Activated CD4-positive, alpha-beta T cell treated with anti-CD3 and anti-CD28 coated beads, Interleukin-2, amount 10 ng/mL, durations not matched to agents 24 days and 14 days (primary cell): ENCODE data around the gene GPT2. TPM values are rescaled to one million over a fixed set of nuclear protein-coding genes. Genes with fewer than 3 reads are reported as not detected.

Experiments used
- DNase-seq: peaks from one replicate; pipeline ENCODE4 v3.0.0; 2022
- H3K27ac Mint-ChIP-seq: one replicate; pipeline ENCODE4 v1.8.0; 2022; ENCODE audit warnings: mild to moderate bottlenecking, mixed read lengths
- H3K27me3 Mint-ChIP-seq: one replicate; pipeline ENCODE4 v1.8.0; 2022; ENCODE audit warnings: mixed read lengths
- H3K36me3 Mint-ChIP-seq: one replicate; pipeline ENCODE4 v1.8.0; 2022; ENCODE audit warnings: low read depth, mild to moderate bottlenecking, mixed read lengths
- H3K4me1 Mint-ChIP-seq: one replicate; pipeline ENCODE4 v1.8.0; 2021; ENCODE audit warnings: mixed read lengths
- H3K4me3 Mint-ChIP-seq: one replicate; pipeline ENCODE4 v1.8.0; 2022; ENCODE audit warnings: mild to moderate bottlenecking, moderate library complexity, mixed read lengths
- H3K9me3 Mint-ChIP-seq: one replicate; pipeline ENCODE4 v1.8.0; 2021; ENCODE audit warnings: mixed read lengths
- intact Hi-C: fragments of 100-400 bp; cut with micrococcal nuclease; formaldehyde crosslinking; loops from one replicate; pipeline ENCODE4 v1.15.1; 2023
- total RNA-seq: library from RNA; stranded (reverse); gene quantifications from 2 replicates; pipeline ENCODE4 v1.2.3, GENCODE V29; 2022

GPT2 gene
- total RNA-seq, 1 donor from 2014 or later = 15.7 TPM

DNA sequence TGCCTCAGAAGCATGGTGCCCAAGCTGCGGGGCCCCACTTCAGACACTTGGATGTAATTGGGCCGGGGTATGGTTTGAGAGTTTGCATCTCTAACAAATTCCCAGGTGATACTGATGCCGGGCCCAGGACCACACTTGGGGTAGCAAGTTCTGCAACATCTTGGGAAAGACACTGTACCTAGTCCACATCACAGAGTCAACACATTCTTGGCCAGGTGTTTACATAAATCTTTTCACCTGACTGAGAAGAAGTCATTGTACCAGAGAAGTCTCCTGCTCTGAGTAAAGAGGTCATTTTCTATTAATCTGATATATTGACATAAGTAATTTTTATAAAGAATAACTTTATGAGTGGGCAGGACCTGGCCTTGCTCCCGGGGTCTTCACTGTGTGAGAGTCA lies 27.5 kb downstream of the GPT2 start:
- no peak overlapping the region for H3K4me3 Mint-ChIP-seq
- no peaks in the 10 kb centered on the region for H3K27me3 Mint-ChIP-seq
- peaks cover 16% of the 10 kb centered on the region for H3K4me1 Mint-ChIP-seq
- H3K9me3 Mint-ChIP-seq = no peaks in the 10 kb centered on the region
- no peak overlapping the region for H3K27ac Mint-ChIP-seq
- intact Hi-C loops = no loop called here
- peaks cover 10% of the 10 kb centered on the region for H3K36me3 Mint-ChIP-seq
- DNase-seq = no peak

DNA sequence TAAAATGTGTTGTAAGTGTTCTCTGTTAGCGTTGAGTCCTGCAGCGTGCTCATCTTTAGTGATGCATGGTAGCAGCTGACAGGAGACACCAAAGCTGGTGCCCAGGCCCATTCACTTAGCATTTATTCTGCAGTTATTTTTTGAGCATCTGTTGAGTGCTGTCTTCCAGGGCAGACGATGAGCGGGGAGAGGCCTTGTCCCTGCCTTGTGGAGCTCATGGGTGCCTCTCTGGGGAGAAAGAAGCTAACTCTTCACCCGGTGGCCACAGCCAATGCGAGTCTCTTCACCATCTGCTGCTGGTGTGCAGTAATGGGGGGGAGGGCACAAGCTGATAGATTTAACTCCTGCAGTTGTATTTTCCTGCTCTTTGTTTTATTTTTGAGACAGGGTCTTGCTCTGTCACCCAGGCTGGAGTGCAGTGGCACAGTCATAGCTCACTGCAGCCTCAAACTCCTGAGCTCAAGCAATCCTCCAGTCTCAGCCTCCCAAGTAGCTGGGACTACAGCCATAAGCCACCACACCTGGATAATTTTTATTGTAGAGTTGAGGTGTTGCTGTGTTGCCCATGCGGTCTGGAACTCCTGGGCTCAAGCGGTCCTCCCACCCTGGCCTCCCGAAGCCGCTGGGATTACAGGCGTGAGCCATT lies 30.5 kb downstream of the GPT2 start:
- Mint-ChIP-seq H3K4me1 (peaks cover 10% of the 10 kb centered on the region), H3K4me3 (no peak overlapping the region), H3K36me3 (peaks cover 10% of the 10 kb centered on the region), H3K27ac (no peak overlapping the region), H3K9me3 (no peaks in the 10 kb centered on the region), H3K27me3 (no peaks in the 10 kb centered on the region)
- DNase-seq = no peak
- intact Hi-C loops = no loop called here

DNA sequence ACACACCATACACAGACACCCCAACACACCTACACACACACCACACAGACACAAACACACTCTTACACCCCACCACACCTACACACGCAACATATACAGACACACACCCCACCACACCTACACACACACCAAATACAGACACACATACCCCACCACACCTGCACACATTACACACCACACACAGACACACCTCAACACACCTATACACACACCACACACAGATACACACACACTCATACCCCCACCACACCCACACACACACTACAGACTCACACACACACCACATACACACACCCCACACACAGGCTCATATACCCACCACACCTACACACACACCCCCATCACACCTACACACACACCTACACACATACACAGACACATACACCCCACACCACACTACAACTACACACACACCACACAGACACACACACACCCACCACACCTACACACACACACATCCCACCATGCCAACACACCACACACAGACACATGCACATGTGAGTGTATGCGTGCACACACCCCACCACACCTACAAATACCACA lies 31.4 kb downstream of the GPT2 start:
- Mint-ChIP-seq H3K36me3 (peaks cover 10% of the 10 kb centered on the region), H3K4me3 (no peak overlapping the region), H3K9me3 (no peaks in the 10 kb centered on the region), H3K4me1 (peaks cover 10% of the 10 kb centered on the region), H3K27ac (peak overlapping the region; percentile 10), H3K27me3 (no peaks in the 10 kb centered on the region)
- DNase-seq = no peak
- intact Hi-C loops = no loop called here

DNA sequence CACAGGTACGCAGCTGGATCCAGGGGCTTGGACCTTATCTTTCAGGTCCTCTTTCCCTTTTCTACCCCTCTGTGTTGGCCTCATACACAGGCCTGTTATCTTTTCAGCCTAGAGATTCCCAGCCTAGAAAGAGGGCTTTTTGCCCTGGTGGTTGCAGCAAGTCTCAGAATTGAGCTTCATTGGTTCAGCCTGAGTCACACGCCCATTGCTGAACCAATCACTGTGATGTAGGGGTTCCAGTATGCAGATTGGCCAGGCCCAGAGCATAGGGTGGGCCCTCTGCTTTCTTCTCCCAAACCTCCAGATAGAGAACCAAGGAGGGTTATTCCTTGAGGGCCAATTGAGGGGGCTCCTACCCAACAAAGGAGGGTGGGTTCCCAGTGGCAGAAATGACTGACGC lies 32.8 kb downstream of the GPT2 start:
- Mint-ChIP-seq H3K9me3 (no peaks in the 10 kb centered on the region), H3K36me3 (peaks cover 6% of the 10 kb centered on the region), H3K4me1 (peaks cover 4% of the 10 kb centered on the region), H3K27ac (no peak overlapping the region), H3K4me3 (no peak overlapping the region), H3K27me3 (no peaks in the 10 kb centered on the region)
- no peak for DNase-seq
- intact Hi-C loops = no loop called here

DNA sequence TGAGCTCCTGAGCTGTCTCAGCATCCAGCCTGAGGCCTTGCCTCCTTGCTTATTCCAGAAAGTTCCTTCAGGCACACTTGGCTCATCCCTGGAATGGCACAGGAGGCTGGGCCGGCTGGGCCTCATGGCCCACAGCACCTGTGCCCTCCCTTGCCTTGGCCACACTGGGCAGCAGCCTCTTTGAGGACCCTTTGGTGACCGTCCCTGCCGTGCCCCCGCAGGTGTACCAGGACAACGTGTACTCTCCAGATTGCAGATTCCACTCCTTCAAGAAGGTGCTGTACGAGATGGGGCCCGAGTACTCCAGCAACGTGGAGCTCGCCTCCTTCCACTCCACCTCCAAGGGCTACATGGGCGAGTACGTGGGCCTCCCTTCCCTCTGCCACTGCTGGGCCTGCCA lies 34.2 kb downstream of the GPT2 start:
- no peak overlapping the region for H3K4me3 Mint-ChIP-seq
- H3K27ac Mint-ChIP-seq = no peak overlapping the region
- no peaks in the 10 kb centered on the region for H3K9me3 Mint-ChIP-seq
- no peak for DNase-seq
- intact Hi-C loops = no loop called here
- H3K36me3 Mint-ChIP-seq = peaks cover 6% of the 10 kb centered on the region
- H3K4me1 Mint-ChIP-seq = peaks cover 4% of the 10 kb centered on the region
- H3K27me3 Mint-ChIP-seq = no peaks in the 10 kb centered on the region

DNA sequence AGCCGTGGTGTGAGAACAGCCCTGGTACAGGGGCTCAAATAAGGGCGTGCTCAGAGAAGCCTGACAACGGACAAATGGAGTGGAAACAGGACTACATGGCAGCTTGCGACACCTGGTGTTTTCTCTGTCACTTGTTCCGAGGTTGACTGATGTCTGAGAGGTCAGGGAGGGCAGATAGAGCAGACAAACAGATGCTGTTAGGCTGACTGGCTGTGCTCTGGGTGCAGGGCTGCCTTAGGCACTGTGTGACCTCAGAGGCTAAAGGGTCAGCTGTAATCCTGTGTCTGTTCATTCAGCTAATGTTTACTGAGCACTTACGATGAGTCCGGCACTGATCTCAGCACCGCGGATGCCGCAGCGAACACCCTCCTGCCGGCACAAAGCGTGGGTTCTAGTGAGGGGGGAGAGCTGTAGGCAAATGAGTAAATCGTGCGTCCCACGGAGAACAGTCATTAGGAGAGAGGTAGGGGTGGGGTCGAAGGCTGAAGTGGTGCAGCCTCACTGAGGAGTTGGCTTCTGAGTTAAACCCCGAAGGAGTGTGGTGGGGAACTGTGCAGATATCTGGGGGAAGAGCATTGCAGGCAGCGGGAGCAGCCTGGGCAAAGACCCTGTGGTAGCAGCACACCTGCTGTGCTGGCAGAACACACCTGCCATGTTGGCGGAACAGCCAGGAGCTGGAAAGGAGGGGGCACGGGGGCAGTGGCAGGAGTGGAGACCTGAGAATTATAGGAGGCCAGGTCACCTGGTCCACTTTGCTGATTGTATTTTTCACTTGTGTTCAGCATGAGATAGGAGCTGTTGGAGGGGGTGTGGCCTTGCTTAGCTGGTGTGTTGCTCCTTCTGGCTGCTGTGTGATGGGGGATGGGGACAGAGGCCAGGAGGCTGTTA lies 35.0 kb downstream of the GPT2 start:
- Mint-ChIP-seq H3K4me3 (no peak overlapping the region), H3K4me1 (peaks cover 4% of the 10 kb centered on the region), H3K36me3 (peaks cover 6% of the 10 kb centered on the region), H3K27me3 (no peaks in the 10 kb centered on the region), H3K9me3 (no peaks in the 10 kb centered on the region), H3K27ac (no peak overlapping the region)
- DNase-seq = no peak
- intact Hi-C loops = no loop called here

DNA sequence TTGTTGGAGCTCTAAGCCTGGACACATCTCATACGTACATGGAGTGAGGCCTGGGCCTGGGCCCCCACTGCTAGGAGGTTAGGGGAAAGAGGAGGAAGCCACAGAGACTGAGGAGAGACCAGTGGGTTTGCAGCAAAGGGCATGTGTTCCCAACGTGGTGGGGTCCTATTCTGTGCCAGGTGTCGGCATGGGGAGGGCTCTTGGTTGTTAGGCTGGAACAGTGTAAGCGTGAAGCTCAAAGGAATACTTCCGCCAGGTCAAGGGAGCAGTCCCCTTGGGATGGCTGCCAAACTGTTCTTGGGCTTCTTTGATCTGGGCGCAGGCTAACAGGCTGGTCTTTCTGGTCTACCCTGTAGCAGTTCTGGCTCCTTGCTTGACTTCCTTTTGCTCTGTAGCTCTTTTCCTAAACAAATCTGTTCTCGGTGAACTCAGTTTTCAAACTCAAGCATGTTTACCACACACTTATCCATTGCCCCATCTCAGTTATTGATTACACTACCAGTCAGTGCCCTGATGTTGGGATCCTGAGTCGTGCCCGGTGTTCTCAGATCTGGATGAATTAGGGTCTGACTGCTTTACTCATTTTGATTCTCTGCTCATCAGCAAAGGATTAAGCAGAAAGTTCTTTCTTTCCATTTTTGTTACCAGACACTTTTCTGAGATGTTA lies 36.4 kb downstream of the GPT2 start:
- Mint-ChIP-seq H3K36me3 (peaks cover 3% of the 10 kb centered on the region), H3K4me1 (peaks cover 3% of the 10 kb centered on the region), H3K4me3 (no peak overlapping the region), H3K9me3 (no peaks in the 10 kb centered on the region), H3K27me3 (no peaks in the 10 kb centered on the region), H3K27ac (no peak overlapping the region)
- DNase-seq = no peak
- intact Hi-C loops = no loop called here

DNA sequence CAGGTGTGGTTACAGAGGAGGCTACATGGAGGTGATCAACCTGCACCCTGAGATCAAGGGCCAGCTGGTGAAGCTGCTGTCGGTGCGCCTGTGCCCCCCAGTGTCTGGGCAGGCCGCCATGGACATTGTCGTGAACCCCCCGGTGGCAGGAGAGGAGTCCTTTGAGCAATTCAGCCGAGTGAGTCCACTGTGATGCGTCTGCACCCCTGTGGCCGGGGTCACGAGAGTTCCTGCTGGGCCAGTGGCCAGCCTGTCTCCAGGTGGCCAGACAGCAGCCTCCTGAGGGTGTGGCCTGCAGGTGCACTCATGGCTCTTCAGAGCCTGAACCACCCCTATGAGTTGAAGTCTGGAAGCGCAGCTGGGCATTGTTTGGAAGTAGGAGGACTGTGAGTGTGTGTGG lies 38.1 kb downstream of the GPT2 start:
- no peak for DNase-seq
- Mint-ChIP-seq H3K9me3 (no peaks in the 10 kb centered on the region), H3K4me3 (no peak overlapping the region), H3K27ac (peak overlapping the region; percentile 24), H3K27me3 (no peaks in the 10 kb centered on the region), H3K36me3 (no peaks in the 10 kb centered on the region), H3K4me1 (no peaks in the 10 kb centered on the region)
- intact Hi-C loops = no loop called here

DNA sequence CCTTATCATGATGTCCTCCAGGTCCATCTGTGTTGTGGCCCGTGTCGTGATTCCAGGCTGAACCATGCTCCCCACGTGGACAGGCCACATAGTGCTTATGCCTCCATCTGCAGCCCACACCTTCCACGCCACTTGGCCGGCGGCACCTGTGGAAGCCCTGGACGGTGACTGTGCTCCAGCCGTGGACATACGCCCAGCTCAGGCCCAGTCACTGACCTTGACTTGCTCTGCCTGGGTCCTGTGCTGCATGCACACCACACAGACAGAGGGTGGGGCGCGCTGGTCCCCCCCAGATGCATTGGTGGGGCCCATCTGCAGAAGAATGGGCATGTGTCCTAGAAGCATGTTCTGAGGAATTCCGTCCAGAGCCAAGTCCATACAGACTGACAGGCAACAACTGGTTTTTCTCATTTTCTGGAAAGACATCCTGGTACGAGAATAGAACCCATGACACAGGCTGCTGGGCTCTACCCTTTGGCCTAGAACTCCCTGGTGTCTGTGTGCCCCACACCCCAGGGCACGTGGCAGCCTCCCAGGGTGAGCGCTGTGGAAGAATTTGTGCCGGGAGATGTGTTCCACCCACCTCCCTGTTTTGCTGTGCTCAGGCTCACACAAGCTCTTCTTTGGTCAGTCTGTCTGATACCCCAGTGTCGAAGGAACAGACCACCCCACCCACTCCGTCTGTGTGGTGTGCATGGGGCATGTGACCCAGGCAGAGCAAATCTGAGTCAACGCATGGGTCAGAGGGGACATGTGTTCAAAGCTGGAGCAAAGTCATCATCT lies 39.5 kb downstream of the GPT2 start:
- H3K27ac Mint-ChIP-seq = no peak overlapping the region
- no peak overlapping the region for H3K4me3 Mint-ChIP-seq
- intact Hi-C loops = no loop called here
- H3K36me3 Mint-ChIP-seq = no peaks in the 10 kb centered on the region
- no peaks in the 10 kb centered on the region for H3K9me3 Mint-ChIP-seq
- DNase-seq = no peak
- no peaks in the 10 kb centered on the region for H3K4me1 Mint-ChIP-seq
- H3K27me3 Mint-ChIP-seq = no peaks in the 10 kb centered on the region

DNA sequence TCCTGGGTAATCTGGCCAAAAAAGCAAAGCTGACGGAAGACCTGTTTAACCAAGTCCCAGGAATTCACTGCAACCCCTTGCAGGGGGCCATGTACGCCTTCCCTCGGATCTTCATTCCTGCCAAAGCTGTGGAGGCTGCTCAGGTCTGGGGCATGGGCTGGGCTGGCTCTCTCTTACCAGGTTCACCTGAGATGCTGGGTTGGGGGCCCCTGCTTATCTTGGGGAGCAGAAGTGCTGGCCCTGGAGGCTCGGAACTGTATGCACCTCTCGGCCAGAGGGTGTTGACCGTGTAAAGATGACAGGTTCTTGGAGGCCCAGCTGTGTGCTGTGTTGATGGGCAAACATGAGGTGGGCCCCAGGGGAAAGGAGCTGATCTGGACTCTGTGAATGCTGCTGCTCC lies 40.2 kb downstream of the GPT2 start:
- no peaks in the 10 kb centered on the region for H3K4me1 Mint-ChIP-seq
- no peak for DNase-seq
- no peak overlapping the region for H3K4me3 Mint-ChIP-seq
- intact Hi-C loops = no loop called here
- H3K27me3 Mint-ChIP-seq = no peaks in the 10 kb centered on the region
- H3K36me3 Mint-ChIP-seq = peaks cover 3% of the 10 kb centered on the region
- no peaks in the 10 kb centered on the region for H3K9me3 Mint-ChIP-seq
- no peak overlapping the region for H3K27ac Mint-ChIP-seq

DNA sequence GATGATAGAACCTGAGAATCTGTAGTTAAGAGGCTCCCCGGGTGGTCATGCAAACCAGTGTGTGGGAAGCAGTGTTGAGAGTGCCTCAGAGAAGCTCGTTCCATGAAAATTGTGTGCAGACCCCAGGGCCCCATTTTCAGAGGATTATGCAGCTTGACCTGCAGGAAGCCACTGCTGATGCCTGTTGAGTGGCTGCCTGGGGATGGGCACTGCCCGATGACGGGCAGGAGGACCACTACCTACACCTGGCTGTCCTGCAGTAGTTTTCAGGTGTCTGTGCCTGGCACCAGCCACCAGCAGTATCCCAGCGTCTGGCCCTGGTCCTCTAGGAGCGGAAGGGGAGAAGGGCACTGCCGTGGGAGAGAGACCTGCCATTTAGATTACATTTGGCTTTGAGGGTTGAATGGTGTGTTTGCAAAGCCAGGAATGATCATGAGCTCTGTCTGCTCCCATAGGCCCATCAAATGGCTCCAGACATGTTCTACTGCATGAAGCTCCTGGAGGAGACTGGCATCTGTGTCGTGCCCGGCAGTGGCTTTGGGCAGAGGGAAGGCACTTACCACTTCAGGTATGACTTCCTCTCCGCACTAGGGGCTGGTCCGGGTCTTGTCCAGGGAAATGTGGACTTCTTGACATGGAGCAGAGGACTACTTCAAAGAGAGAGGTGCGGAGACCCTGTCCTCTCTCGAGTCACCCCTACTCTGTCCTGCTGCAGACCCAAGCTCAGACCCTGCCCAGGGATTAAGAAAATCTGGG lies 42.5 kb downstream of the GPT2 start:
- peaks cover 3% of the 10 kb centered on the region for H3K36me3 Mint-ChIP-seq
- no peak for DNase-seq
- intact Hi-C loops = no loop called here
- peaks cover 2% of the 10 kb centered on the region for H3K4me1 Mint-ChIP-seq
- no peak overlapping the region for H3K27ac Mint-ChIP-seq
- no peaks in the 10 kb centered on the region for H3K27me3 Mint-ChIP-seq
- no peak overlapping the region for H3K4me3 Mint-ChIP-seq
- no peaks in the 10 kb centered on the region for H3K9me3 Mint-ChIP-seq

DNA sequence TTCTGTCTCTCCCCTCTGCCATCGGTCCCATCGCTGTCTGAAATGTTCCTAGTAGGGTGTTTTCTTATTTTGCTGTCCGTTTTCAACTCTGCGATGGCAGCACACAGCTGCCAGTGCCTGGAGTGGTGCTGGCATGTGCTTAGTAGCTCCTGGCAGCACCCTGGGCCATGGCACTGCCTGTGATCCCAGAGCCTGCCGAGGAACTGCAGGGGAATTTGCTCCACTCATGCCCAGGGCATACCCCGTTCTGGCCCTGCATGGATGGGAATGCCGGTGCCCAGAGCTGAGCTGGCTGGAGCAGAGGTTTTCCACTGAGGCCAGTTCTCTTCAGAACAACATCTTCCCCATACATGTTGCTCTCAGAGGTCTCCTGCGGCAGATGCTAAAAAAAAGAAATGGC lies 43.1 kb downstream of the GPT2 start:
- Mint-ChIP-seq H3K27ac (no peak overlapping the region), H3K4me1 (peaks cover 2% of the 10 kb centered on the region), H3K9me3 (no peaks in the 10 kb centered on the region)

DNA sequence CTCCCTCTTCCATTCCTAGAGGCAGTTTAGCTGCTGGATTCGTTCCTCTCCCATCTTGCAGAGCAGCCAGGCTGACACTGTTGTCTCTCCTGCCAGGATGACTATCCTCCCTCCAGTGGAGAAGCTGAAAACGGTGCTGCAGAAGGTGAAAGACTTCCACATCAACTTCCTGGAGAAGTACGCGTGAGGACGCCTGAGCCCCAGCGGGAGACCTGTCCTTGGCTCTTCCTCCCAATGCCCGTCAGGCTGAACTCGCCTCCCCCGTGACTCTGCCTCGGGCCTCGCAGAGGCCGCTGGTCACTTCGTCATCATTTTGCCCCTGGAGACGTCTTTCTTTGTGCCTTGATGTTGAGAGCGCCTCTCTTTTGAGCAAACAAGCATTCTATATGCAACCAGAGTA lies 44.6 kb downstream of the GPT2 start:
- no peak for DNase-seq
- H3K27ac Mint-ChIP-seq = no peak overlapping the region
- no peak overlapping the region for H3K4me3 Mint-ChIP-seq
- peaks cover 3% of the 10 kb centered on the region for H3K36me3 Mint-ChIP-seq
- H3K27me3 Mint-ChIP-seq = no peaks in the 10 kb centered on the region
- peaks cover 2% of the 10 kb centered on the region for H3K4me1 Mint-ChIP-seq
- H3K9me3 Mint-ChIP-seq = no peaks in the 10 kb centered on the region
- intact Hi-C loops = loop anchor here (1.0 kb wide), 2 partner anchors 75 to 256 kb away; no protein-coding TSS in a partner anchor

More for the DNA sequence above, 43.1 kb downstream of the GPT2 start:
- Mint-ChIP-seq H3K27me3 (no peaks in the 10 kb centered on the region), H3K4me3 (no peak overlapping the region), H3K36me3 (peaks cover 3% of the 10 kb centered on the region)
- no peak for DNase-seq
- intact Hi-C loops = no loop called here
